RWPE2 (cell line): ENCODE measurements around the gene EXOSC10.
"Not testable (repeated sequence)": the region's sequence is repeated elsewhere in the genome, so short reads cannot be mapped to it uniquely, and the experiment has no call there.

ENCODE experiments used
- ATAC-seq: fragments of 200-7000 bp; cut with Tn5 transposase; 3 replicates; pipeline ENCODE4 v1.9.1; 2021; ENCODE audit warnings: low read depth
- DNase-seq: peaks from one replicate; pipeline ENCODE4 v3.0.0-alpha.2; 2020; ENCODE audit warnings: low spot score
- H3K27ac ChIP-seq: fragments of 450-650 bp; 2 replicates; pipeline ENCODE4 v1.5.1; 2017; ENCODE audit warnings: mild to moderate bottlenecking; ENCODE audit not compliant: poor library complexity, severe bottlenecking
- H3K27me3 ChIP-seq: fragments of 250-450 bp; sonication (Bioruptor Pico); 2 replicates; pipeline ENCODE4 v1.5.1; 2021; ENCODE audit warnings: mild to moderate bottlenecking, moderate library complexity; ENCODE audit not compliant: insufficient read depth, poor library complexity, severe bottlenecking
- H3K36me3 ChIP-seq: fragments of 250-450 bp; sonication (Bioruptor Pico); 2 replicates; pipeline ENCODE4 v1.5.1; 2020; ENCODE audit warnings: low read depth, mild to moderate bottlenecking, moderate library complexity
- H3K4me1 ChIP-seq: fragments of 250-450 bp; sonication (Bioruptor Pico); 2 replicates; pipeline ENCODE4 v1.5.1; 2021; ENCODE audit warnings: mild to moderate bottlenecking, moderate library complexity; ENCODE audit not compliant: insufficient read depth, poor library complexity, severe bottlenecking
- H3K4me3 ChIP-seq: fragments of 250-450 bp; sonication (Bioruptor Pico); 2 replicates; pipeline ENCODE4 v1.5.1; 2021; ENCODE audit warnings: mild to moderate bottlenecking, moderate library complexity; ENCODE audit not compliant: severe bottlenecking
- H3K9me3 ChIP-seq: fragments of 250-450 bp; sonication (Bioruptor Pico); 2 replicates; pipeline ENCODE4 v1.5.1; 2021; ENCODE audit warnings: mild to moderate bottlenecking, moderate library complexity; ENCODE audit not compliant: severe bottlenecking
- TF ChIP-seq, protein P1 (sequence below): fragments of 450-650 bp; IDR thresholded peaks from one replicate; pipeline ENCODE4 v1.5.1; 2017; ENCODE audit warnings: mild to moderate bottlenecking, moderate library complexity; ENCODE audit not compliant: poor library complexity, severe bottlenecking

Gene EXOSC10

DNA sequence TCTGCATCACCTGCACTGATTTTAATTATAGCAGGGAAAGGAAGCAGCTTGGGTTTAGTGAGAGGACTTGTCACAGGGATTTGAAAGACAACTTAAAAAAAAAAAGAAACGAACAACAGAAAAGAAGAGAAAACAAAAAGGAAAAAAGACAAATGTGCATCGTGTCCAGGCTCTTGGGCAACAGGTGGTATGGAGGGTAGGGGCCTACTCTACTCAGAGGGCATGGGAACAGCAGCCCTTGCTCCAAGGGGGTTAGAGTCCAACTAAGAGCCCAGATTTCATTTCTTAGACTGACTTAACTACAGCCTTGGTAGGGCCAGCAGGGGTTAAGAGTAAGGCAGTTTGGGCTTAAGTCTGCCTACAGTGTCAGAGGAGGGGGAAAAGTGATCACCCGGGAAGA is 15.3 kb upstream of the EXOSC10 start:
- DNase-seq (no peak), ATAC-seq (no peak)
- Histone ChIP-seq H3K4me1 (no peaks in the 10 kb centered on the region), H3K27me3 (no peaks in the 10 kb centered on the region), H3K4me3 (no peak overlapping the region), H3K9me3 (no peaks in the 10 kb centered on the region), H3K27ac (no peak overlapping the region), H3K36me3 (peaks cover 60% of the 10 kb centered on the region)
- TF ChIP-seq, protein P1, sequence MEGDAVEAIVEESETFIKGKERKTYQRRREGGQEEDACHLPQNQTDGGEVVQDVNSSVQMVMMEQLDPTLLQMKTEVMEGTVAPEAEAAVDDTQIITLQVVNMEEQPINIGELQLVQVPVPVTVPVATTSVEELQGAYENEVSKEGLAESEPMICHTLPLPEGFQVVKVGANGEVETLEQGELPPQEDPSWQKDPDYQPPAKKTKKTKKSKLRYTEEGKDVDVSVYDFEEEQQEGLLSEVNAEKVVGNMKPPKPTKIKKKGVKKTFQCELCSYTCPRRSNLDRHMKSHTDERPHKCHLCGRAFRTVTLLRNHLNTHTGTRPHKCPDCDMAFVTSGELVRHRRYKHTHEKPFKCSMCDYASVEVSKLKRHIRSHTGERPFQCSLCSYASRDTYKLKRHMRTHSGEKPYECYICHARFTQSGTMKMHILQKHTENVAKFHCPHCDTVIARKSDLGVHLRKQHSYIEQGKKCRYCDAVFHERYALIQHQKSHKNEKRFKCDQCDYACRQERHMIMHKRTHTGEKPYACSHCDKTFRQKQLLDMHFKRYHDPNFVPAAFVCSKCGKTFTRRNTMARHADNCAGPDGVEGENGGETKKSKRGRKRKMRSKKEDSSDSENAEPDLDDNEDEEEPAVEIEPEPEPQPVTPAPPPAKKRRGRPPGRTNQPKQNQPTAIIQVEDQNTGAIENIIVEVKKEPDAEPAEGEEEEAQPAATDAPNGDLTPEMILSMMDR = no peak

DNA sequence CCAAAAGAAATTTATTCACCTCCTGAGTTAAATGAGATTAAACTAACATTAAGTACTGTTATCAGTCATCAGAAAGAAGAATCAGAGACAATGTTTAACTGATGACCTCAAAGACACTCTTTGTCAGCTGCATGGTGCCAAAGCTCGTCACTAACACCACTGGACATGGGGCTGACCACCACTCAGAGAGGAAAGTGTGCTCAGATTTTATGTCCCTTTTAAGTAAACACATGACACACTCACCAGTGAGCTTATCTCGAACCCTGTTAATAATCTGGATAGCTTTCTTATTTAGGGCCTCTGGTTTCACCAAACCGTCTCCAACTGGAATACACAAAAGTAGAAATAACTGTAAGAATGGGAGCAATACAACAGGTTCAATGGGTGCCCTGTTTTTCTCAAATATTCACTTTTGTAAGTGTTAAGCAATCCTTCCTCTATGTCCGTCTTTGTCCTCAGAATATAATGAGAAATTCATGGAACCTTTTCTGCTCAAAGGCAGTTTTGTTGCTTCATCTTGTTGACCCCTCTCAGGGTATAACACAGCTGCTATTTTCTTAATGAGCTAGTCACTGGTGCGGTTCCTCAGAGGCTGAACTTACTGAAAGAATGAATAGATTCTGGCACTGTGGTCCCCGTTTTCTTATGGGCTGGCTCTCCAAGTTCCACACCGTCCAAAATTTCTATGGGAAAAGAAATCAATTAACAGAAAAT is 9.5 kb upstream of the EXOSC10 start:
- Histone ChIP-seq H3K27me3 (no peaks in the 10 kb centered on the region), H3K36me3 (peaks cover 57% of the 10 kb centered on the region), H3K4me3 (no peak overlapping the region), H3K9me3 (no peaks in the 10 kb centered on the region), H3K27ac (no peak overlapping the region), H3K4me1 (no peaks in the 10 kb centered on the region)
- ATAC-seq (no peak), DNase-seq (no peak)
- TF ChIP-seq, protein P1 = no peak

DNA sequence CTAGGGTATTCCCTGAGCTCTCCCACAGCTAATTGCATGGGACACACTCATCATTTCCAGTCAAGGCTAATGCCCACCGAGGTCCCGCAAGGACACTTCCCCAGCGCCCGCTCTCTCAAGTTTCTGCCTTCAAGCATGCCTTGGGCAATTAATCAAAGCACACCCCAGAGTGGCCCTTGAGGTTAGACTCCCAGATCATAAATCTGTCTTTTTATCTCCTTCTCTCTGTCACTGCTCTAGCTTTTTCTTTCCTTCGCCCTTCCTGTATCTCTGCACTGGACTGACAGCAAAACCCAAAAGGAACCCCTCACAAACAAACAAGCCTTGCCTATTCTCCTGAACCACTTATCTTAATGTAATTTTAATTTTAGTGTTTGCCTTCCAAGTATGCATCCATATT is 7.9 kb upstream of the EXOSC10 start:
- TF ChIP-seq, protein P1 = no peak
- peaks cover 43% of the 10 kb centered on the region for H3K36me3 ChIP-seq
- H3K4me3 ChIP-seq = no peak overlapping the region
- ATAC-seq = no peak
- no peaks in the 10 kb centered on the region for H3K4me1 ChIP-seq
- no peaks in the 10 kb centered on the region for H3K9me3 ChIP-seq
- no peaks in the 10 kb centered on the region for H3K27me3 ChIP-seq
- no peak overlapping the region for H3K27ac ChIP-seq
- DNase-seq = no peak

DNA sequence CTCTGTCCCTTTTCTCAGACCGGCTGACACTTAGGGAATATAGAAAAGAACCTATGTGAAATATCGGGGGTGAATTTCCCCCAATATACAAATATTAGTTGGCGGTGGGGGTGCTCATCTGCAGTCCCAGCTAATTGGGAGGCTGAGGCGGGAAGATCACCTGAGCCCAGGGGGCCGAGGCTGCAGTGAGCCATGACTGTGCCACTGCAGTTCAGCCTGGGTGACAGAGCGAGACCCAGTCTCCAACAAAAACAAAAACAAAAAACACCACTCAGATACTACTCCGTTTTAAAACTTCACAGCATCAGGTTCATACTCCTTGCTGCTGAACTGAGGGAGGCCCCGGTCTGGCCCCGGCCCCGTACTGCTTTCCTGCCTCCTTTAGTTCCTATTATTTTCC is 5.9 kb upstream of the EXOSC10 start:
- DNase-seq (no peak), ATAC-seq (no peak)
- Histone ChIP-seq H3K27me3 (no peaks in the 10 kb centered on the region), H3K36me3 (peaks cover 37% of the 10 kb centered on the region), H3K9me3 (no peaks in the 10 kb centered on the region), H3K27ac (no peak overlapping the region), H3K4me3 (no peak overlapping the region), H3K4me1 (no peaks in the 10 kb centered on the region)
- TF ChIP-seq, protein P1 = no peak

DNA sequence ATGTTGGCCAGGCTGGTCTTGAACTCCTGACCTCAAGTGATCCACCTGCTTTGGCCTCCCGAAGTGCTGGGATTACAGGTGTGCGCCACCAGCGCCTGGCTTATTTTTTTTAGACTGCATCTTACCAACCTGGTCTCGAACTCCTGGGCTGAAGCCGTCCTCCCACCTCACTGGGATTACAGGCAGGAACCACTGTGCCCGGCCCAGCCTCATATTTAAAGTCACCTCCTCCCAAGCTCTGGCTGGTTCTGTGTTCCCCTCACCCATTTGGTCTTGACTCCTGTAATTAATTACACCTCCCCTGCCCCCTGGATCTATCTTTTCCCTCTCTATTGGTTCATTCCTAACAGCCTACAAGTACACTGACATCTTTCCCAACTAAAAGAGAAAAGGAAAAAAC is 1.7 kb upstream of the EXOSC10 start:
- TF ChIP-seq, protein P1 = no peak
- H3K27me3 ChIP-seq = no peaks in the 10 kb centered on the region
- peaks cover 20% of the 10 kb centered on the region for H3K36me3 ChIP-seq
- H3K4me3 ChIP-seq = no peak overlapping the region
- no peaks in the 10 kb centered on the region for H3K4me1 ChIP-seq
- ATAC-seq (no peak), DNase-seq (no peak)
- H3K9me3 ChIP-seq = no peaks in the 10 kb centered on the region
- H3K27ac ChIP-seq = no peak overlapping the region

DNA sequence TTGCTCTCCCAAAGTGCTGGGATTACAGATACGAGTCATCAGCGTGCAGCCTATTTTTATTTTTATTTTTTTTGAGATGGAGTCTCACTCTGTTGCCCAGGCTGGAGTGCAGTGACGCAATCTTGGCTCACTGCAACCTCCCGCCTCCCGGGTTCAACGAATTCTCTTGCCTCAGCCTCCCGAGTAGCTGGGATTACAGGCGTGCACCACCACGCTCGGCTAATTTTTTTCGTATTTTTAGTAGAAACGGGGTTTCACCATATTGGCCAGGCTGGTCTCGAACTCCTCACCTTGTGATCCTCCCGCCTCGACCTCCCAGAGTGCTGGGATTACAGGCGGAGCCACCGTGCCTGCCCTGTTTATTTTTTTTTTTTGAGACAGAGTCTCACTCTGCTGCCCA is 1.1 kb upstream of the EXOSC10 start:
- not testable (repeated sequence) for H3K4me1 ChIP-seq, ATAC-seq, H3K4me3 ChIP-seq, DNase-seq, H3K9me3 ChIP-seq, H3K27ac ChIP-seq, H3K27me3 ChIP-seq
- H3K36me3 ChIP-seq = peaks cover 24% of the 10 kb centered on the region
